ENCODE measurements around the gene PCDHGC5. TPM values are rescaled to one million over a fixed set of nuclear protein-coding genes. Genes with fewer than 3 reads are reported as not detected.

PCDHGC5 gene
- total RNA-seq, 4 donors from 2014 or later = 0.20 to 2.5 (median 1.0) TPM

GRCh38 chr5:141504216-141504615 is 15.3 kb downstream of the PCDHGC5 start:
- WGBS, 2 donors (ENCODE audit: low coverage in 1 of 2) = 80 to 92% methylated on average over 1 to 4 of the region's 4 CpGs
- no peak for TF ChIP-seq CTCF (IDR thresholded peaks at IDR 0.05)
- TF ChIP-seq POLR2AphosphoS5 (IDR thresholded peaks at IDR 0.05) = no peak
- Histone ChIP-seq H3K4me3 (no peak overlapping the region), H3K4me1 (peaks cover 8 to 25% (median 18%) of the 10 kb centered on the region in 4 donors), H3K36me3 (no peaks in the 10 kb centered on the region), H3K9me3 (no peaks in the 10 kb centered on the region), H3K27ac (no peak overlapping the region), H3K27me3 (no peaks in the 10 kb centered on the region)
- no peak for DNase-seq
- intact Hi-C loops (cut with DNase I; ENCODE audit: low total_unique reads) (no loop called here), in situ Hi-C loops (cut with MboI; ENCODE audit: low pct_ligation_motif_present in 1 of 4, low pct_unique_long_range_greater_than_20kb in 1 of 4, low sequenced_read_pairs in 3 of 4) (no loop called here)

- WGBS, 2 donors (ENCODE audit: low coverage in 1 of 2) = 83 to 93% methylated on average over 8 of the region's 8 CpGs
- Histone ChIP-seq H3K27me3 (no peaks in the 10 kb centered on the region), H3K36me3 (no peaks in the 10 kb centered on the region), H3K27ac (peak overlapping the region; percentile 79 to 84 (median 83)), H3K4me3 (no peak overlapping the region), H3K9me3 (no peaks in the 10 kb centered on the region), H3K4me1 (peaks cover 12 to 32% (median 24%) of the 10 kb centered on the region in 4 donors)
- TF ChIP-seq POLR2AphosphoS5 (IDR thresholded peaks at IDR 0.05) = no peak
- TF ChIP-seq CTCF (IDR thresholded peaks at IDR 0.05) = no peak
- no peak for TF ChIP-seq EP300 (IDR thresholded peaks at IDR 0.05; ENCODE audit: low read depth)
- TF ChIP-seq POLR2A (IDR thresholded peaks at IDR 0.05) = no peak
- in situ Hi-C loops (cut with MboI; ENCODE audit: low pct_ligation_motif_present in 1 of 4, low pct_unique_long_range_greater_than_20kb in 1 of 4, low sequenced_read_pairs in 3 of 4) (no loop called here), intact Hi-C loops (cut with DNase I; ENCODE audit: low total_unique reads) (no loop called here)
- DNase-seq = no peak
Observed at GRCh38 chr5:141506381-141507155, 17.7 kb downstream of the PCDHGC5 start.

GRCh38 chr5:141507387-141508091 is 18.7 kb downstream of the PCDHGC5 start:
- no peak for DNase-seq
- TF ChIP-seq POLR2A (IDR thresholded peaks at IDR 0.05) (no peak), EP300 (IDR thresholded peaks at IDR 0.05; ENCODE audit: low read depth) (no peak), CTCF (IDR thresholded peaks at IDR 0.05) (no peak), POLR2AphosphoS5 (IDR thresholded peaks at IDR 0.05) (no peak)

DNA sequence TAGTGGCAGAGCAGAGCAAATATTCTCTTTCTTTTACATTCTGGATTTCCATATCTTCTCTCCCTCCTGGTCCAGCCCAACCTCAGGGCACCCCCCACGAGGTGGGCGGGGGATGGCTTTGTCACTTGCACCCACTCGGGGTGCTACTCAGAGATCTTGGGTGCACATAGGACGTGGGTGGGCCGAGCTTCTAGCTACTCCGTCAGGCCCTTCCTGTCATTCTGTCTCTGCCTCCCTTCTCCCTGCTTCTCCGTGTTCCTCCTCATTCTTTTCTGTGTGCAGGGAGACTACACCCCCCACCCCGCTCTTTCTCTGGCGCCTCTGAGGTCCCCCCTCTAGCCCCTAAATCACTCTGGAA is 19.5 kb downstream of the PCDHGC5 start:
- in situ Hi-C loops (cut with MboI; ENCODE audit: low pct_ligation_motif_present in 1 of 4, low pct_unique_long_range_greater_than_20kb in 1 of 4, low sequenced_read_pairs in 3 of 4) = no loop called here
- Histone ChIP-seq H3K4me3 (peak overlapping the region in 2 of 4 donors; percentile 6 to 37), H3K36me3 (no peaks in the 10 kb centered on the region), H3K9me3 (no peaks in the 10 kb centered on the region), H3K27me3 (no peaks in the 10 kb centered on the region), H3K4me1 (peaks cover 12 to 37% (median 26%) of the 10 kb centered on the region in 4 donors), H3K27ac (peak overlapping the region; percentile 79 to 84 (median 83))
- 45 to 57% methylated on average over 5 to 9 of the region's 9 CpGs for WGBS, 2 donors (ENCODE audit: low coverage in 1 of 2)
- TF ChIP-seq POLR2AphosphoS5 (IDR thresholded peaks at IDR 0.05) = no peak
- TF ChIP-seq POLR2A (IDR thresholded peaks at IDR 0.05) = no peak
- no peak for TF ChIP-seq CTCF (IDR thresholded peaks at IDR 0.05)
- no peak for TF ChIP-seq EP300 (IDR thresholded peaks at IDR 0.05; ENCODE audit: low read depth)
- intact Hi-C loops (cut with DNase I; ENCODE audit: low total_unique reads) = no loop called here
- no peak for DNase-seq

More at GRCh38 chr5:141507387-141508091, 18.7 kb downstream of the PCDHGC5 start:
- no peak overlapping the region for H3K4me3 ChIP-seq
- in situ Hi-C loops (cut with MboI; ENCODE audit: low pct_ligation_motif_present in 1 of 4, low pct_unique_long_range_greater_than_20kb in 1 of 4, low sequenced_read_pairs in 3 of 4) = no loop called here
- intact Hi-C loops (cut with DNase I; ENCODE audit: low total_unique reads) = no loop called here
- no peaks in the 10 kb centered on the region for H3K36me3 ChIP-seq
- H3K27me3 ChIP-seq = no peaks in the 10 kb centered on the region
- peak overlapping the region; percentile 79 to 84 (median 83) for H3K27ac ChIP-seq
- no peaks in the 10 kb centered on the region for H3K9me3 ChIP-seq
- 58% methylated on average over 11 of the region's 11 CpGs; no CpG with 5 or more reads in 1 of the 2 donors for WGBS, 2 donors (ENCODE audit: low coverage in 1 of 2)
- peaks cover 12 to 32% (median 26%) of the 10 kb centered on the region in 4 donors for H3K4me1 ChIP-seq
